Activated CD8-positive, alpha-beta T cell treated with anti-CD3 and anti-CD28 coated beads for 36 hours (primary cell): ENCODE results near the gene LAMTOR5. TPM values are rescaled to one million over a fixed set of nuclear protein-coding genes. Genes with fewer than 3 reads are reported as not detected.
"Not testable (repeated sequence)": the region's sequence is repeated elsewhere in the genome, so short reads cannot be mapped to it uniquely, and the experiment has no call there.

Experiments used
- ATAC-seq: fragments of 200-7000 bp; cut with Tn5 transposase; one replicate; pipeline ENCODE4 v1.10.0; 2021; ENCODE audit warnings: mild to moderate bottlenecking, moderate library complexity
- CTCF ChIA-PET: fragments of 350-600 bp; sonication (Branson Sonifier 250); formaldehyde crosslinking; loops from one replicate; lab custom pipeline; 2021; ENCODE audit warnings: antibody characterized with exemption; lab: Charles Lee
- POLR2A ChIA-PET: fragments of 350-600 bp; sonication (Branson Sonifier 250); formaldehyde crosslinking; loops from one replicate; lab custom pipeline; 2021; ENCODE audit warnings: antibody characterized with exemption; lab: Charles Lee
- DNase-seq: peaks from one replicate; pipeline ENCODE4 v3.0.0-alpha.2; 2020
- H3K27ac Mint-ChIP-seq: one replicate; pipeline ENCODE4 v1.8.0; 2021; ENCODE audit warnings: mild to moderate bottlenecking, mixed read lengths
- H3K27me3 Mint-ChIP-seq: one replicate; pipeline ENCODE4 v1.8.0; 2021; ENCODE audit warnings: mixed read lengths
- H3K36me3 Mint-ChIP-seq: one replicate; pipeline ENCODE4 v1.8.0; 2021; ENCODE audit warnings: low read depth, mixed read lengths
- H3K4me1 Mint-ChIP-seq: one replicate; pipeline ENCODE4 v1.8.0; 2021; ENCODE audit warnings: low read depth, mixed read lengths
- H3K4me3 Mint-ChIP-seq: one replicate; pipeline ENCODE4 v1.8.0; 2021; ENCODE audit warnings: mild to moderate bottlenecking, moderate library complexity, mixed read lengths
- H3K9me3 Mint-ChIP-seq: one replicate; pipeline ENCODE4 v1.8.0; 2021; ENCODE audit warnings: mixed read lengths
- intact Hi-C: fragments of 100-400 bp; cut with micrococcal nuclease; formaldehyde crosslinking; loops from one replicate; pipeline ENCODE4 v1.10.0; 2022
- total RNA-seq, 2 experiments: library from RNA; stranded (reverse); gene quantifications; one replicate each; pipeline ENCODE4 v1.2.3, GENCODE V29; 2021
- TF ChIP-seq, protein P1 (sequence below): fragments of 200-600 bp; IDR thresholded peaks from one replicate; pipeline ENCODE4 v1.8.0; 2022; ENCODE audit warnings: antibody characterized with exemption, mild to moderate bottlenecking

LAMTOR5 gene
- total RNA-seq, 2 experiments from 2014 or later, result 154 to 160 TPM

DNA sequence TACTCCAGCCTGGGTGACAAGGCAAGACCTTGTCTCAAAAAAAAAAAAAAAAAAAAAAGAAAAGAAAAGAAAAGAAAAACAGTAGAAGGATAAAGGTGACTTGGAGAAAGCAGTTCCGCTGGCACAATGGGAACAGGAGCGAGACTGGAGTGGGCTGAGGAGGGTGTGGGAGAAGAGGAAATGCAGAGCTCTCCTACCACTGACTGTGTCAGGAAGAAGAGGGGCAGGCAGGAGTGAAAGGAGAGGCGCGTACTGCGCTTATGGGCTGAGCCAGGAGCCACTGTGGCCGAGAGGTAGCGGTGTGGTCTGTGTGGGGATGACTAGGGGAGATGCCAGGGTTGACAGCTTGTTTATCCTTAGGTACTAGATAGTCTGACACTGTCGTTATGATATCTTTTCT, 37.1 kb upstream of the LAMTOR5 start:
- TF ChIP-seq, protein P1, sequence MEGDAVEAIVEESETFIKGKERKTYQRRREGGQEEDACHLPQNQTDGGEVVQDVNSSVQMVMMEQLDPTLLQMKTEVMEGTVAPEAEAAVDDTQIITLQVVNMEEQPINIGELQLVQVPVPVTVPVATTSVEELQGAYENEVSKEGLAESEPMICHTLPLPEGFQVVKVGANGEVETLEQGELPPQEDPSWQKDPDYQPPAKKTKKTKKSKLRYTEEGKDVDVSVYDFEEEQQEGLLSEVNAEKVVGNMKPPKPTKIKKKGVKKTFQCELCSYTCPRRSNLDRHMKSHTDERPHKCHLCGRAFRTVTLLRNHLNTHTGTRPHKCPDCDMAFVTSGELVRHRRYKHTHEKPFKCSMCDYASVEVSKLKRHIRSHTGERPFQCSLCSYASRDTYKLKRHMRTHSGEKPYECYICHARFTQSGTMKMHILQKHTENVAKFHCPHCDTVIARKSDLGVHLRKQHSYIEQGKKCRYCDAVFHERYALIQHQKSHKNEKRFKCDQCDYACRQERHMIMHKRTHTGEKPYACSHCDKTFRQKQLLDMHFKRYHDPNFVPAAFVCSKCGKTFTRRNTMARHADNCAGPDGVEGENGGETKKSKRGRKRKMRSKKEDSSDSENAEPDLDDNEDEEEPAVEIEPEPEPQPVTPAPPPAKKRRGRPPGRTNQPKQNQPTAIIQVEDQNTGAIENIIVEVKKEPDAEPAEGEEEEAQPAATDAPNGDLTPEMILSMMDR, result no peak
- intact Hi-C loops, result no loop called here
- POLR2A ChIA-PET, result no interaction called here
- DNase-seq (no peak), ATAC-seq (no peak)
- Mint-ChIP-seq H3K27ac (no peak overlapping the region), H3K9me3 (no peaks in the 10 kb centered on the region), H3K36me3 (no peaks in the 10 kb centered on the region), H3K4me1 (no peaks in the 10 kb centered on the region), H3K4me3 (no peak overlapping the region), H3K27me3 (no peaks in the 10 kb centered on the region)
- CTCF ChIA-PET, result no interaction called here

DNA sequence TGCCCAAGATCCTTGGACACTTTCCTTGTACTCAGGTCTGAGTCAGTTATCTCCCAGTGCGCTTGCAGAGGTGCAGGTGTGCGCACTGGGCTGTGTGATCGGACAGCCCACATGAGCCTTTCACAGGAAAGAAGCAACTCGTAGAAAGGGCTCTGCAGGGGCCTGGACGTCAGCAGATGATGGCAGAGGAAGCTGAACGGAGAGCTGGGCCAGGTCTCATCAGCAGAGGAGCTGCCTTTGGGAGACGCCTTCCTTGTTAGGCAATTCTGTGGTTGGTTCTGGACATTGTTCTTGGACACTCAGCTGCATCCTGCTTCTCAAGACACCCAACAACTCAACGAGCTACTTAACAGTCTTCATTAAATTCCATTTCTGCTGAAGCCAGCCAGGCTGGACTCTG, 36.0 kb upstream of the LAMTOR5 start:
- Mint-ChIP-seq H3K4me1 (no peaks in the 10 kb centered on the region), H3K27ac (no peak overlapping the region), H3K4me3 (no peak overlapping the region), H3K9me3 (no peaks in the 10 kb centered on the region), H3K27me3 (peaks cover 2% of the 10 kb centered on the region), H3K36me3 (no peaks in the 10 kb centered on the region)
- ChIA-PET CTCF (interaction anchor here (0.8 to 1.7 kb wide), 3 partner anchors 17 to 383 kb away, joined by 3 to 4 read pairs (median 4); no protein-coding TSS in a partner anchor), POLR2A (interaction anchor here (0.6 kb wide), 1 partner anchor 875 kb away, joined by 3 read pairs; no protein-coding TSS in a partner anchor)
- DNase-seq, result no peak
- intact Hi-C loops, result no loop called here
- ATAC-seq, result no peak
- TF ChIP-seq, protein P1, result no peak

DNA sequence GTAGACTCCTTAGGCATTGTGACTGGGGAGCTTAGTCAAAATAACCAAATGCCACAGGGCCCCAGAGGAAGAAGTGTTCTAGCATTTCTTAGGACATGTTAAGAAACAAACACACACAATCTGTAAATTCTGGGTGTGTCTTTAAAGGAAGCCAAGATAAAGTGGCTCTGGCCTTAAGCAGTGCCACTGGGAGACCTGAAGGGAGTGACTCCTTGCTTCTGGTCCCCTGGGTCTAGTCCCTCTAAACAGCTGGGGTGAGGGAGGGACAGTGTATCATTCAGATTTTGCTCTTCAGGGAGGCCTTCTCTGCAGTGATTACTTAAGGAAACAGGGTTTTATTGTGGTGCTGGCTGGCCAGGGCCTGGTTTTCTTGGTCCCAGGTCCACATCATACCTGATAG, 34.4 kb upstream of the LAMTOR5 start:
- no peak for ATAC-seq
- TF ChIP-seq, protein P1, result no peak
- Mint-ChIP-seq H3K4me1 (no peaks in the 10 kb centered on the region), H3K9me3 (no peaks in the 10 kb centered on the region), H3K4me3 (no peak overlapping the region), H3K27ac (no peak overlapping the region), H3K36me3 (no peaks in the 10 kb centered on the region), H3K27me3 (peaks cover 2% of the 10 kb centered on the region)
- ChIA-PET POLR2A (no interaction called here), CTCF (interaction anchor here (0.6 to 1.7 kb wide), 5 partner anchors 12 to 968 kb away, joined by 3 to 4 read pairs (median 3); no protein-coding TSS in a partner anchor)
- intact Hi-C loops, result no loop called here
- DNase-seq, result no peak

DNA sequence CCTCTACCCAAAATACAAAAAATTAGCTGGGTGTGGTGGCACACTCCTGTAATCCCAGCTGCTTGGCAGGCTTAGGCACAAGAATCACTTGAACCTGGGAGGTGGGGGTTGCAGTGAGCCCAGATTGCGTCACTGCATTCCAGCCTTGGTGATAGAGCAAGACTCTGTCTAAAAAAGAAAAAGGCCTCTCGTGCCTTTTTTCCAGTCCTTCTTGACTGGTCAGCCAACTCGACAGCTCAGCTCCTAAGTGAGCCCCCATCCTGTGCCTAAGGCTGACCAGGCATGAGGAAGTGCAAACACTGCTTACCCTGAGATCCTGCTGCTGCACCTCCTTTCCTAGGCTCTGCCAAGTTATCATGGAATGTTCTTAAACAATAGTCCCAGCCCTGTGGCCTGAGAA, 33.4 kb upstream of the LAMTOR5 start:
- POLR2A ChIA-PET, result interaction anchor here (0.6 to 0.8 kb wide), 2 partner anchors 11 to 162 kb away, joined by 4 read pairs; no protein-coding TSS in a partner anchor
- no peaks in the 10 kb centered on the region for H3K4me1 Mint-ChIP-seq
- no peaks in the 10 kb centered on the region for H3K36me3 Mint-ChIP-seq
- intact Hi-C loops, result no loop called here
- no peaks in the 10 kb centered on the region for H3K9me3 Mint-ChIP-seq
- TF ChIP-seq, protein P1, result no peak
- H3K27me3 Mint-ChIP-seq, result peaks cover 2% of the 10 kb centered on the region
- CTCF ChIA-PET, result interaction anchor here (1.4 to 1.7 kb wide), 2 partner anchors 19 to 32 kb away, joined by 3 read pairs; no protein-coding TSS in a partner anchor
- DNase-seq (no peak), ATAC-seq (no peak)
- H3K4me3 Mint-ChIP-seq, result no peak overlapping the region
- H3K27ac Mint-ChIP-seq, result no peak overlapping the region

DNA sequence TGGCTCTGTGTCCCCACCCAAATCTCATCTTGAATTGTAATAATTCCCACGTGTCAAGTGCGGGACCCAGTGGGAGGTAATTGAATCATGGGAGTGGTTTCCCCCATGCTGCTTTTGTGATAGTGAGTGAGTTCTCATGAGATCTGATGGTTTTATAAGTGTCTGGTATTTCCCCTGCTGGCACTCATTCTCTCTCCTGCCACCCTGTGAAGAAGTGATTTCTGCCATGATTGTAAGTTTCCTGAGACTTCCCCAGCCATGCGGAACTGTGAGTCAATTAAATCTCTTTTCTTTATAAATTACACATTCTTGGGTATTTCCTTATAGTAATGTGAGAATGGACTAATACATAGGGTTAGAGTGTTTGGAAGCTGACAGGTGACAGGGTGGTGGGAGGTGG, 32.4 kb upstream of the LAMTOR5 start:
- POLR2A ChIA-PET, H3K4me1 Mint-ChIP-seq, H3K4me3 Mint-ChIP-seq, intact Hi-C loops, ATAC-seq, H3K36me3 Mint-ChIP-seq, H3K27me3 Mint-ChIP-seq, DNase-seq, H3K27ac Mint-ChIP-seq, H3K9me3 Mint-ChIP-seq: not testable (repeated sequence)
- CTCF ChIA-PET, result interaction anchor here (1.2 to 1.7 kb wide), 2 partner anchors 20 to 26 kb away, joined by 3 read pairs; no protein-coding TSS in a partner anchor
